Measurements from ENCODE around the gene HDAC4. TPM values are rescaled to one million over a fixed set of nuclear protein-coding genes. Genes with fewer than 3 reads are reported as not detected.

The HDAC4 gene
- polyA plus RNA-seq, 1 experiment: 8.9 TPM

DNA sequence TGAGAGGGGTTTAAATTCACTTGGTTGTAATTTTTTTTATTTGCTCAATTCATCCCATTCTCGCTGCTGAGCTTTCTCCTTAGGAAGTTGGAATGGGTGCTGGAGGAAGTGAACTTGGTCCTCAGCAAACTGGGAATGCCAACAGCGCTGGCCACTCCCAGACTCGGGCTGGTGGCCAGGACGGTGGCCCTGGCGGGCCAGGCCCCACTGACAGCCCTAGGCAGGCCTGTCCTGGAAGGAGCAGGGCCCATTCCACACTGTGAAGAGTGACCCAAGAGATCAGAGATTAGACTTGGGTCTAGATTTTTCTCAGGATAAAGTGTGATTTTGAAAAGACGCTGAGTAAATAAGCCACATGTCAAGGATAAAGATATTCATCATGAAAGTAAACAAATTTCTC lies 132.7 kb downstream of the HDAC4 start:
- H3K27me3 ChIP-seq (ENCODE audit: control insufficient read depth, insufficient read depth, low read length): no peaks in the 10 kb centered on the region
- CTCF ChIA-PET: no interaction called here
- no peaks in the 10 kb centered on the region; the same call in 1 of the 2 replicates for H3K9me3 ChIP-seq (ENCODE audit: control insufficient read depth, insufficient read depth, low read length)
- TF ChIP-seq, protein P1, sequence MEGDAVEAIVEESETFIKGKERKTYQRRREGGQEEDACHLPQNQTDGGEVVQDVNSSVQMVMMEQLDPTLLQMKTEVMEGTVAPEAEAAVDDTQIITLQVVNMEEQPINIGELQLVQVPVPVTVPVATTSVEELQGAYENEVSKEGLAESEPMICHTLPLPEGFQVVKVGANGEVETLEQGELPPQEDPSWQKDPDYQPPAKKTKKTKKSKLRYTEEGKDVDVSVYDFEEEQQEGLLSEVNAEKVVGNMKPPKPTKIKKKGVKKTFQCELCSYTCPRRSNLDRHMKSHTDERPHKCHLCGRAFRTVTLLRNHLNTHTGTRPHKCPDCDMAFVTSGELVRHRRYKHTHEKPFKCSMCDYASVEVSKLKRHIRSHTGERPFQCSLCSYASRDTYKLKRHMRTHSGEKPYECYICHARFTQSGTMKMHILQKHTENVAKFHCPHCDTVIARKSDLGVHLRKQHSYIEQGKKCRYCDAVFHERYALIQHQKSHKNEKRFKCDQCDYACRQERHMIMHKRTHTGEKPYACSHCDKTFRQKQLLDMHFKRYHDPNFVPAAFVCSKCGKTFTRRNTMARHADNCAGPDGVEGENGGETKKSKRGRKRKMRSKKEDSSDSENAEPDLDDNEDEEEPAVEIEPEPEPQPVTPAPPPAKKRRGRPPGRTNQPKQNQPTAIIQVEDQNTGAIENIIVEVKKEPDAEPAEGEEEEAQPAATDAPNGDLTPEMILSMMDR (IDR thresholded peaks at IDR 0.05; ENCODE audit: low read depth, low read length): no peak
- POLR2A ChIA-PET: interaction anchor here (0.6 kb wide), 1 partner anchor 27 kb away, joined by 3 read pairs; no protein-coding TSS in a partner anchor
- H3K4me3 ChIP-seq (ENCODE audit: low read depth, low read length): no peak overlapping the region
- peak overlapping the region; percentile 47 for H3K27ac ChIP-seq (ENCODE audit: low read depth, low read length)
- DNase-seq (ENCODE audit: low read depth, low spot score): no peak

DNA sequence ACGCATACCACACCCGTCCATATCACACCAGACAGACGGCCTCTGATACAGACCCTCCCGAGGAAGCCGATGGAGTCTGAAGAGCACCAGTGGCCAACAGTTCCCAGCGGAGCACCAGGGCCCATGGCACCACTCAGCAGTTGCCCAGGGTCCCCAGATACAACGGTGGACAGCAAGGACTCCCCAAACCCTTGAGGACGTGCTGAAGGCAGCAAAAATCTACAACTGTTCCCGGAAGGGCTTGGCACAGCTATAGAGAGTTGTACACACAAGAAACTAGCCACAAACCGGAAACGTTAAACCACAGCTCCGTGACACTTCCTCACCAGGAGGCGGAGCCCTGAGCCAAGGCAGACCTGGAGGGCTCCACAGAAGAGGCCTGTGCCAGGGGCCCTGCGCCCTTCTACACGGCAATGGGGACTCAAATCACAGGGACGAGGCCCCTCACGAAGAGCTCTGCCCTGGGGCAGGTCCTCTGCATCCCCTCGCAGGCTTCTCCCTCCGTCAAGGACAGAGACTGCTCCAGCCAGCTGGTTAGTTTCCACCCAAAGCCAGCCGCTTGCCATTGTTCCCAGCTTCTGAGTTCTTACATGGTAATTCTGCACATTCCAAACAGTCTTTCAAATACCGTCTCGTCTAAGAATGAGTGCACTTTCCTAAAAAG lies 133.4 kb downstream of the HDAC4 start:
- H3K27me3 ChIP-seq (ENCODE audit: control insufficient read depth, insufficient read depth, low read length): no peaks in the 10 kb centered on the region
- POLR2A ChIA-PET: interaction anchor here (0.6 to 0.7 kb wide), 2 partner anchors 18 to 28 kb away, joined by 3 read pairs; no protein-coding TSS in a partner anchor
- H3K4me3 ChIP-seq (ENCODE audit: low read depth, low read length): no peak overlapping the region
- H3K9me3 ChIP-seq (ENCODE audit: control insufficient read depth, insufficient read depth, low read length): no peaks in the 10 kb centered on the region
- no peak for DNase-seq (ENCODE audit: low read depth, low spot score)
- peak overlapping the region; percentile 78 for H3K27ac ChIP-seq (ENCODE audit: low read depth, low read length)
- CTCF ChIA-PET: interaction anchor here (0.8 kb wide), 1 partner anchor 16 kb away, joined by 3 read pairs; no protein-coding TSS in a partner anchor
- TF ChIP-seq, protein P1 (IDR thresholded peaks at IDR 0.05; ENCODE audit: low read depth, low read length): peak; percentile 34

DNA sequence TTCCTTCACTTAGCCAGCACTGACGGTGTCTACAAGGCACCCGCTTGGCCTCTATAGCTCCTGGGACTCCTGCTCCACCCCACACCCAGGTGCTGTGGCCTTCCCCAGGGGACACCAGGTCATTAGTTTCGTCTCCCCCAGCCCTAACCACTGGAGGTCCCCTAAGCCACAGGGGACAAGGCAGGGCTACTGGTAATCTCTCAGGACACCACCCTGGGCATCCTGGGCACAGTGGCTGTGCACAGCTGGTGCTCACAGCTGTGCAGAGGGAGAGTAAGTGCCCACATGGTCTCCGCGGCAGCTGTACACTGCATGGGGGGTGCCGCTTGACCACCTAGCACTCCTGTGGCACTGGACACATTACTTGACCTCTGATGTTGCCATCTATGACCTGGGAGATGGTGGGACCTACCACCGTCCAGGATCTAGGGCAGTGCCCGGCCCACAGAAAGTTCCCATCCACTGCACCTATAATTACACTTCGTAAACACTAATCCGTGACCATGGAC lies 134.0 kb downstream of the HDAC4 start:
- H3K4me3 ChIP-seq (ENCODE audit: low read depth, low read length): no peak overlapping the region
- H3K27me3 ChIP-seq (ENCODE audit: control insufficient read depth, insufficient read depth, low read length): no peaks in the 10 kb centered on the region
- H3K27ac ChIP-seq (ENCODE audit: low read depth, low read length): peak overlapping the region; percentile 78
- no peak for DNase-seq (ENCODE audit: low read depth, low spot score)
- TF ChIP-seq, protein P1 (IDR thresholded peaks at IDR 0.05; ENCODE audit: low read depth, low read length): no peak
- POLR2A ChIA-PET: interaction anchor here (0.7 kb wide), 1 partner anchor 17 kb away, joined by 3 read pairs; no protein-coding TSS in a partner anchor
- CTCF ChIA-PET: interaction anchor here (0.8 kb wide), 1 partner anchor 15 kb away, joined by 3 read pairs; no protein-coding TSS in a partner anchor
- no peaks in the 10 kb centered on the region; the same call in 1 of the 2 replicates for H3K9me3 ChIP-seq (ENCODE audit: control insufficient read depth, insufficient read depth, low read length)

DNA sequence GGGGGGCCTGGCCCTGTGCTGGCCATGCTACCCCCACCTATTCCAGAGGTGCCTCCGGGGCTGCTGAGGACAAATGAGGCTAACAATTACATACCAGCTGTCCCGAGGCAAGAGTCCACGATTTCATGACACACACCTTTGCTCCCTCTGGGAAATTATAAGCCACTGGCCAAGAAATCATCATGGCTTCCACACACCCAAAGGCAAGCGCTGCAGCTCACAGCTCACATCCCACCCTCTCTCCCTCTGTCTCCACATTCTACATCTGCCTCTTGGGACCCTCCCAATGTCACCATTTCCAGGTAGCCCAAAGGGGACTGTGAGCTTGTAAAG lies 134.4 kb downstream of the HDAC4 start:
- no peak overlapping the region for H3K27ac ChIP-seq (ENCODE audit: low read depth, low read length)
- H3K4me3 ChIP-seq (ENCODE audit: low read depth, low read length): no peak overlapping the region
- TF ChIP-seq, protein P1 (IDR thresholded peaks at IDR 0.05; ENCODE audit: low read depth, low read length): no peak
- no peaks in the 10 kb centered on the region; the same call in 1 of the 2 replicates for H3K9me3 ChIP-seq (ENCODE audit: control insufficient read depth, insufficient read depth, low read length)
- CTCF ChIA-PET: no interaction called here
- DNase-seq (ENCODE audit: low read depth, low spot score): no peak
- POLR2A ChIA-PET: no interaction called here
- H3K27me3 ChIP-seq (ENCODE audit: control insufficient read depth, insufficient read depth, low read length): no peaks in the 10 kb centered on the region

DNA sequence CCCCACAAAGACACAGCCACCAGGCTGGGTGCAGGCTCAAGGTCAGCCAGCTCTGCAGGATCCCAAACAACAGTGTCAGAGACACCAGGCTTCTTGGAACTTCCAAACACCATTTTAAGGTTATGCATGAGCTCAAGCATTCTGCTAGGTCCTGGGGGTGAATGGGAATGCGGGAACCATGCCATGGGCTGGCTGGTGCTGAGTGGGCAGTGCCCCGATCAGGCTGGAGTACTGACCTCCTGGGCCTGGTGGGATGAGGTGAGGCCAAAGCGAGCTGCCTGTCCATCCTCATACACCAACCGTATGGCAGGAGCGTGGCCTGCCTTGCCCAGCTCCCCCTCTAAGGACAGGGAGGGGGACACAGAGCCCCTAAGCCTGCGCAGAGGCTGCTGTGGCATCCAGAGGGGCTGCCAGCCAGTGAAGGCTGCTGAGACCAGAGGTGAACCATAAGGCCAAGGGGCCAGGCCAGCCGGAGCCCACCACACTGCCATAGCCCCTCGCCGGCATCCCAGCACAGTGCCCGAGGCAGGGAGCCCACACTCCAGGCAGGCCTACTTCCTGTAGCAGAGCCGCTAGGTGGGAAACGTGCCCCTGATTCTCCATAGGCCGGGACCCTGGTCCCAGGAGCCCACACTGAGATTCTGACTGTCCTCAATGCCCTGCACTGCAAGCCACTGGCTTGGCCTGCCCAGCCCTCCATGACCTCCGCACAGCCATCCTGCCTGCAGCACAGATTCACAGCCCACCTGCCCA lies 135.0 kb downstream of the HDAC4 start:
- POLR2A ChIA-PET: no interaction called here
- Histone ChIP-seq H3K4me3 (ENCODE audit: low read depth, low read length) (no peak overlapping the region), H3K27me3 (ENCODE audit: control insufficient read depth, insufficient read depth, low read length) (no peaks in the 10 kb centered on the region), H3K9me3 (ENCODE audit: control insufficient read depth, insufficient read depth, low read length) (no peaks in the 10 kb centered on the region; the same call in 1 of the 2 replicates), H3K27ac (ENCODE audit: low read depth, low read length) (no peak overlapping the region)
- no peak for DNase-seq (ENCODE audit: low read depth, low spot score)
- TF ChIP-seq, protein P1 (IDR thresholded peaks at IDR 0.05; ENCODE audit: low read depth, low read length): no peak
- CTCF ChIA-PET: no interaction called here

All from AG04450 (cell line).